DMS114 treated with DMSO at 0.1 percent for 48 hours (cell line): ENCODE measurements around the gene GJB2.

Experiments
- DNase-seq: peaks from one replicate; lab custom pipeline; 2025; ENCODE audit not compliant: unreplicated experiment; lab: John Stamatoyannopoulos, UW

The GJB2 gene

GRCh38 chr13:20192836-20193161, at the start of gene GJB2:
TSS of gene GJB2 (minus strand) at chr13:20192938. CDS start at chr13:20189581, 3,357 bp downstream.
- no peak for DNase-seq

- no peak for DNase-seq
Observed at GRCh38 chr13:20241593-20241992, 48.9 kb upstream of the GJB2 start.

- DNase-seq = no peak
Observed at GRCh38 chr13:20239748-20240147, 47.0 kb upstream of the GJB2 start.

- no peak for DNase-seq
Observed at GRCh38 chr13:20232556-20233277, 40.0 kb upstream of the GJB2 start.

- DNase-seq = no peak
Observed at GRCh38 chr13:20231839-20232555, 39.3 kb upstream of the GJB2 start, which contains the start of gene GJB6. TSS of gene GJB6 (minus strand) at chr13:20232319. CDS start at chr13:20223480, 8,839 bp downstream.

GRCh38 chr13:20230913-20231838, 38.4 kb upstream of the GJB2 start:
- no peak for DNase-seq

GRCh38 chr13:20227730-20228129, 35.0 kb upstream of the GJB2 start:
- no peak for DNase-seq

GRCh38 chr13:20227288-20227687, 34.5 kb upstream of the GJB2 start:
- DNase-seq = no peak

GRCh38 chr13:20222553-20222952, 29.8 kb upstream of the GJB2 start:
- DNase-seq = no peak

GRCh38 chr13:20221772-20222171, 29.0 kb upstream of the GJB2 start:
- no peak for DNase-seq

- DNase-seq = no peak
Observed at GRCh38 chr13:20219577-20219976, 26.8 kb upstream of the GJB2 start.

GRCh38 chr13:20217168-20217567, 24.4 kb upstream of the GJB2 start:
- DNase-seq = no peak

GRCh38 chr13:20209948-20210347, 17.2 kb upstream of the GJB2 start:
- no peak for DNase-seq

- DNase-seq = no peak
Observed at GRCh38 chr13:20206698-20207235, 14.0 kb upstream of the GJB2 start.

- DNase-seq = no peak
Observed at GRCh38 chr13:20206065-20206697, 13.4 kb upstream of the GJB2 start.

- no peak for DNase-seq
Observed at GRCh38 chr13:20198781-20199180, 6.0 kb upstream of the GJB2 start.

GRCh38 chr13:20197361-20197834, 4.7 kb upstream of the GJB2 start:
- DNase-seq = peak; percentile 13

GRCh38 chr13:20195801-20196200, 3.1 kb upstream of the GJB2 start:
- no peak for DNase-seq

- DNase-seq = no peak
Observed at GRCh38 chr13:20193907-20194631, 1.3 kb upstream of the GJB2 start.
